8988T (cell line): Measurements from ENCODE around the gene RELA.
"Not testable (repeated sequence)": the region's sequence is repeated elsewhere in the genome, so short reads cannot be mapped to it uniquely, and the experiment has no call there.

Experiments
- DNase-seq: peaks from one replicate; pipeline ENCODE4 v3.0.0; 2011

RELA gene

GRCh38 chr11:65662799-65663638 is at the start of gene RELA:
TSS of gene RELA (minus strand) at chr11:65662916. CDS start at chr11:65662832, 84 bp downstream.
- peak; percentile 95 for DNase-seq

GRCh38 chr11:65711785-65712632 is 49.3 kb upstream of the RELA start, which contains the start of gene KAT5:
TSS of gene KAT5 (plus strand) at chr11:65712252. CDS start at chr11:65712268, 16 bp downstream.
- peak; percentile 90 for DNase-seq

- DNase-seq, result no peak
Measured at GRCh38 chr11:65710421-65710820, 47.7 kb upstream of the RELA start.

- no peak for DNase-seq
Measured at GRCh38 chr11:65709661-65710060, 46.9 kb upstream of the RELA start.

GRCh38 chr11:65708451-65708850 is 45.7 kb upstream of the RELA start:
- no peak for DNase-seq

- DNase-seq, result not testable (repeated sequence)
Measured at GRCh38 chr11:65707002-65707401, 44.3 kb upstream of the RELA start.

- DNase-seq, result not testable (repeated sequence)
Measured at GRCh38 chr11:65706303-65706763, 43.6 kb upstream of the RELA start.

GRCh38 chr11:65703846-65704245 is 41.1 kb upstream of the RELA start:
- DNase-seq, result no peak

- DNase-seq, result no peak
Measured at GRCh38 chr11:65701686-65702085, 39.0 kb upstream of the RELA start.

- no peak for DNase-seq
Measured at GRCh38 chr11:65700399-65700798, 37.7 kb upstream of the RELA start.

- no peak for DNase-seq
Measured at GRCh38 chr11:65699306-65699705, 36.6 kb upstream of the RELA start.

- DNase-seq, result no peak
Measured at GRCh38 chr11:65698205-65698604, 35.5 kb upstream of the RELA start.

- DNase-seq, result no peak
Measured at GRCh38 chr11:65696802-65697552, 34.3 kb upstream of the RELA start.

- DNase-seq, result no peak
Measured at GRCh38 chr11:65695459-65696241, 32.9 kb upstream of the RELA start.

- no peak for DNase-seq
Measured at GRCh38 chr11:65692367-65692766, 29.7 kb upstream of the RELA start.

GRCh38 chr11:65691847-65692246 is 29.1 kb upstream of the RELA start:
- not testable (repeated sequence) for DNase-seq

- DNase-seq, result no peak
Measured at GRCh38 chr11:65685981-65686380, 23.3 kb upstream of the RELA start.

GRCh38 chr11:65683480-65683879 is 20.8 kb upstream of the RELA start:
- not testable (repeated sequence) for DNase-seq

- DNase-seq, result no peak
Measured at GRCh38 chr11:65680192-65680743, 17.6 kb upstream of the RELA start.

- DNase-seq, result no peak
Measured at GRCh38 chr11:65672982-65673381, 10.3 kb upstream of the RELA start.

GRCh38 chr11:65672180-65672860 is 9.6 kb upstream of the RELA start:
- DNase-seq, result no peak
